Nephron progenitor cell (in vitro differentiated cells): Measurements from ENCODE around the gene TEX2.

Source experiments
- DNase-seq: peaks from one replicate; pipeline ENCODE4 v3.0.0; 2021
- H3K27ac Mint-ChIP-seq: 2 replicates; pipeline ENCODE4 v1.8.0; 2021; ENCODE audit warnings: mild to moderate bottlenecking, moderate library complexity, mixed read lengths
- H3K27me3 Mint-ChIP-seq: 2 replicates; pipeline ENCODE4 v1.8.0; 2021; ENCODE audit warnings: mild to moderate bottlenecking, low read depth, mixed read lengths; ENCODE audit not compliant: poor library complexity
- H3K36me3 Mint-ChIP-seq: 2 replicates; pipeline ENCODE4 v1.8.0; 2021; ENCODE audit warnings: low read depth, mixed read lengths
- H3K4me1 Mint-ChIP-seq: 2 replicates; pipeline ENCODE4 v1.8.0; 2021; ENCODE audit warnings: mixed read lengths
- H3K4me3 Mint-ChIP-seq: 2 replicates; pipeline ENCODE4 v1.8.0; 2021; ENCODE audit warnings: mild to moderate bottlenecking, moderate library complexity, mixed read lengths
- H3K9me3 Mint-ChIP-seq: 2 replicates; pipeline ENCODE4 v1.8.0; 2021; ENCODE audit warnings: mild to moderate bottlenecking, moderate library complexity, mixed read lengths
- TF ChIP-seq, protein P1 (sequence below): fragments of 200-600 bp; sonication (generic); IDR thresholded peaks from 2 replicates; pipeline ENCODE4 v1.5.0; 2021; ENCODE audit warnings: antibody characterized with exemption

Gene TEX2

DNA sequence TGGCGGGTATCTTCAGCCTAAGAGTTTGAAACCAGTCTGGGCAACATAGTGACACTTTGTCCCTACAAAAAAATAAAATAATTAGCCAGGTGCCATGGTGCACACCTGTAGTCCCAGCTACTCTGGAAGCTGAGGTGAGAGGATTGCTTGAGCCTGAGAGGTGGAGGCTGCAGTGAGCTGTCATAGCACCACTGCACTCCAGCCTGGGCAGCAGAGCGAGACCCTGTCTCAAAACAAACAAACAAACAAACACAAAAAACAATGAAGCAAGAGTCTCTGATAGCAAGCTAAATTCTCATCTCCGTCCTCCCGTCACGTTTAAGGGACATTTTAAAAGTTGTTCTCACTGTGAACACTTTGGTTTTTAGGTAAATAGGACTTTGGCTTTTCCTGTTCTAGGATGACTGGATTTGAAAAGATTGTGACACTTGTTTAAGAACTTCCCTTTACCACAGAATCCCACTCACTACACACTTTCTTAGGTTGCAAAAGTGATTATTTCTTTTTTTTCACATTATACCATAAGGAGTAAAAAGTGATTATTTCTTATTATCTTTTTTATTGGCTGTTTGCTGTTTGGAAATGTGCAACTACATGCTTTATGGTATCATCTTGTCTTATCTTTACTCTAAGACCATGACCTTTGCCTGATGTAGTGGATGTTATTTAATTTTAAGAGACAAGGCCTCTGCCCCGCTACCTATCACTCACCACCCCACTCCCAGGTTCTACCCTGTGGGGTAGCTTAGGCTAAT lies 128.7 kb downstream of the TEX2 start:
- peaks cover 25% of the 10 kb centered on the region for H3K27me3 Mint-ChIP-seq
- no peak for DNase-seq
- H3K36me3 Mint-ChIP-seq = no peaks in the 10 kb centered on the region
- H3K27ac Mint-ChIP-seq = no peak overlapping the region
- H3K4me3 Mint-ChIP-seq = no peak overlapping the region
- H3K4me1 Mint-ChIP-seq = peaks cover 30% of the 10 kb centered on the region
- no peaks in the 10 kb centered on the region for H3K9me3 Mint-ChIP-seq
- TF ChIP-seq, protein P1, sequence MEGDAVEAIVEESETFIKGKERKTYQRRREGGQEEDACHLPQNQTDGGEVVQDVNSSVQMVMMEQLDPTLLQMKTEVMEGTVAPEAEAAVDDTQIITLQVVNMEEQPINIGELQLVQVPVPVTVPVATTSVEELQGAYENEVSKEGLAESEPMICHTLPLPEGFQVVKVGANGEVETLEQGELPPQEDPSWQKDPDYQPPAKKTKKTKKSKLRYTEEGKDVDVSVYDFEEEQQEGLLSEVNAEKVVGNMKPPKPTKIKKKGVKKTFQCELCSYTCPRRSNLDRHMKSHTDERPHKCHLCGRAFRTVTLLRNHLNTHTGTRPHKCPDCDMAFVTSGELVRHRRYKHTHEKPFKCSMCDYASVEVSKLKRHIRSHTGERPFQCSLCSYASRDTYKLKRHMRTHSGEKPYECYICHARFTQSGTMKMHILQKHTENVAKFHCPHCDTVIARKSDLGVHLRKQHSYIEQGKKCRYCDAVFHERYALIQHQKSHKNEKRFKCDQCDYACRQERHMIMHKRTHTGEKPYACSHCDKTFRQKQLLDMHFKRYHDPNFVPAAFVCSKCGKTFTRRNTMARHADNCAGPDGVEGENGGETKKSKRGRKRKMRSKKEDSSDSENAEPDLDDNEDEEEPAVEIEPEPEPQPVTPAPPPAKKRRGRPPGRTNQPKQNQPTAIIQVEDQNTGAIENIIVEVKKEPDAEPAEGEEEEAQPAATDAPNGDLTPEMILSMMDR = no peak

DNA sequence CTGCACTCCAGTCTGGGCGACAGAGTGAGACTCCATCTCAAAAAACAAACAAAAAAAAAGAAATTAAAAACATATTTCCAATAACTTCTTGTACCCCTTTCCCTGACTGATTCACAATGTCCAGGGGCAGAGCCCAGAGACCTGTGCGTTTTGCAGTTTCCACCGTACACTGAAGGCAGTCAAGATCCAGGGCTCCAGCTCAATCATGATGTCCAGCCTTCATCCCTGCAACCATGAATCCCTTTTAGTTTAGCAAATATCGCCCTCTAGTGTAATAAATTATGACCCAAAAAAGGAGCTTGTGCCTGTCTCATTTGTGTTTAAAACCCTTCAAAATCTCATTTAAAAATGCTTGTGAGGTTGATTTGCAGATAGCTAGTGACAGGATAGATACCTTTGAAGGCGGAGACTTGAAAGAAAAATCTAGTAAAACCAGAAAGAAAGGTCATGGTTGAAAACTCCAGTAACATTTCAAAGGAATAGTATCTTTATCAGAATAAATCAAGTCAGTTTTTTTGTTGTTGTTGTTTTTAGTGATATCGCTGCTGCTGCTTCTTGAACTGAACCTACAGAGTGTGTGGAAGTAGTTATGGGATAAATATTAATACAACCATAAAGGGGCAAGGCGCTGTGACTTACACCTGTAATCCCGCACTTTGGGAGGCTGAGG lies 129.4 kb downstream of the TEX2 start:
- DNase-seq = peak; percentile 19
- Mint-ChIP-seq H3K9me3 (no peaks in the 10 kb centered on the region), H3K4me3 (no peak overlapping the region), H3K27ac (no peak overlapping the region), H3K4me1 (peaks cover 36% of the 10 kb centered on the region), H3K27me3 (peaks cover 25% of the 10 kb centered on the region), H3K36me3 (no peaks in the 10 kb centered on the region)
- TF ChIP-seq, protein P1 = peak; percentile 58

DNA sequence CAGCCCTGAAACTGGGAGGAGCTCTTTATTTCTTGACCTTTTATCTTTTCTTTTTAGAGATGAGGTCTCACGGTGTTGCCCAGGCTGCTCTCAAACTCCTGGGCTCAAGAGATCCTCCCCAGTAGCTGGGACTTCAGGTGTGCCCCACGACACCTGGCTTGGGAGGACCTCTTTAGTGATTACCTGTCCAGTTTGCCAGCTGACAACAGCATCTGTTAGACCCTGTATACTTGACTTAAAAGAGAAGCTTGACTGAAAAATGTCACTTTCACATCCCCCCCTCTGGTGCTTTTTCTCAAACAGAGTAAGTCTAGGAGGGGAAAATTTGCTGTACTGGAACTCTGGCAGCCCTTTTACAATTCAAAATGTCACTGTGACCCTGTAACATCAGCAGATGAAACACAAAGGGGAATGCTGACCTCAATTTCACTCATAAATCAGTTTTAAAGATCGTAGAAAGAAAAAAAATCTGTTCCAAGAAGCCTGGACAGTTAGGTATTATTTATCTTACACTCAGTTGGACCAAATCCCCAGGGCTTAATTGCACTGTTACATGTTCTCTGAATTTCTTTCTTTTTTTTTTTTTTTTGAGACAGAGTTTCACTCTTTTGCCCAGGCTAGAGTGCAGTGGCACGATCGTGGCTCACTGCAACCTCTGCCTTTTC lies 131.3 kb downstream of the TEX2 start:
- Mint-ChIP-seq H3K4me3 (no peak overlapping the region), H3K27me3 (peaks cover 24% of the 10 kb centered on the region), H3K27ac (no peak overlapping the region), H3K4me1 (peaks cover 42% of the 10 kb centered on the region), H3K9me3 (no peaks in the 10 kb centered on the region), H3K36me3 (no peaks in the 10 kb centered on the region)
- no peak for DNase-seq
- TF ChIP-seq, protein P1 = no peak

DNA sequence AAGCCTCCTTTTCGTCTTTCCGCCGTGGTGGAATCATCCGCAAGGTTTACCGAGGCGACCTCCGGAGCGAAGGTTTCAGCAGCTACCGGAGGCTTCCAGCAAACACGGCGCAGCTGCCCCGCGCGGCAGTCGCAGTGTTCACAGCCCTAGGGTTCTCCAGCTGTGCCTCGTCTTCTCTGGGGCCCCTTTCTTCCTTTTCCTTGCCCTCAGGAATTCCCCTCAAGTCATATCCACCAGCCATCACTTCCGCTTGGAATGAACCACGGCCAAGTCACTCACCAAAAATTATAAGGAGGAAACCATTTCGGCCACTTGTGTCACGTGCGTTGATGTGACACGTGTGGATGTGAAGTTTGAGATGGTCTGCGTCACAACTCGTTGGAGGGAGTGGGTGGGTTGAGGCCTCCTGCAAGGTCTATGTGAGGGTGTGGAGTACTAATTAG lies 132.5 kb downstream of the TEX2 start:
- Mint-ChIP-seq H3K4me1 (peaks cover 47% of the 10 kb centered on the region), H3K4me3 (peak overlapping the region; percentile 77), H3K27ac (no peak overlapping the region), H3K27me3 (peaks cover 24% of the 10 kb centered on the region), H3K9me3 (no peaks in the 10 kb centered on the region), H3K36me3 (no peaks in the 10 kb centered on the region)
- no peak for DNase-seq
- TF ChIP-seq, protein P1 = no peak

DNA sequence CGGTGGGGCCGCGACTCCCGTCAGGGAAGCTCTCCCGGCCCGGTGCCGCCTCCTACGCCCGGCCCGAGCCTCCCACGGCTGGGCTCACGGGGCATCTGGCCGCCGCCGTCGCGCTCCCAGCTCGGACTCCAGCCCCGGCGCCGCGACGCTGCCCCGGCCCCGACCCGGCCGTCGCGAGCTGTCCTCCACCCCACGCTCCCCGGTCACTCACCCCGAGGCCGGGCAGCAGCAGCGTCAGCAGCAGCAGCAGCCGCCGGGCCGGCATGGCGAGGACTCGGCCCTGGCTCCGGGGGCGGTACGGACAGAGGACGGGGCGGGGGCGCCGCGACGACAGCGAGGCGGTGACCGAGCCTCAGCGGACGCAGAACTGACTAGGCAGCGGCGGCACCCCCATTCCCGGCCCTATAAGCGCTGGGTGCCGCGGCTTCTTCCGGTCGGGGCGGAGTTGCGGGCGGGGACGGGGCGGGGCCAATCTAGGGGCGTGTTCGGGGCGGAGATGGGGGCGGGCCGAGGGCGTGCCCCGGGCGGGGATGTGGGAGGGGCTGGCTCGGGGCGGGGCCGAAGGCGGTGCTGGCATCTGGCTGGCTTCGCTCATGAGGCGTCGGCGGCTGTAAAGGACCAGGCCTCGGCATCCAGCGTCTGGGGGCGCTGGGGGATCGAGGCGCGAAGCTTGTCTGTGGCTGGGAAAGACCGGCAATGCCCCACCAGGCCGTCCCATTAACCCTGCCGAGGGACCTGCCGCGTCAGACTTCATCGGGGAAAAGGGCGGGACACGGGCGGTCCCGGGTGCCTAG lies 133.1 kb downstream of the TEX2 start, which contains the start of gene ERN1:
TSS of gene ERN1 (minus strand) at position 380 of the 794 bp plus-strand sequence. CDS start at position 265, 115 bp downstream.
- DNase-seq = peak; percentile 93
- Mint-ChIP-seq H3K27ac (peak within 1 kb of the TSS; percentile 64), H3K27me3 (peaks cover 24% of the 10 kb centered on the region), H3K9me3 (no peaks in the 10 kb centered on the region), H3K4me1 (peaks cover 42% of the 10 kb centered on the region), H3K4me3 (peak within 1 kb of the TSS; percentile 88), H3K36me3 (no peaks in the 10 kb centered on the region)
- TF ChIP-seq, protein P1 = no peak
